Measurements from ENCODE around the gene CENPQ. TPM values are rescaled to one million over a fixed set of nuclear protein-coding genes. Genes with fewer than 3 reads are reported as not detected.

CENPQ gene, protein sequence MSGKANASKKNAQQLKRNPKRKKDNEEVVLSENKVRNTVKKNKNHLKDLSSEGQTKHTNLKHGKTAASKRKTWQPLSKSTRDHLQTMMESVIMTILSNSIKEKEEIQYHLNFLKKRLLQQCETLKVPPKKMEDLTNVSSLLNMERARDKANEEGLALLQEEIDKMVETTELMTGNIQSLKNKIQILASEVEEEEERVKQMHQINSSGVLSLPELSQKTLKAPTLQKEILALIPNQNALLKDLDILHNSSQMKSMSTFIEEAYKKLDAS
- total RNA-seq: 3.8 TPM
- long read RNA-seq, partial matches to known transcripts: 0 of 5 reads
- long read RNA-seq, other reads (novel, unspliced or antisense): 2 of 5 reads

DNA sequence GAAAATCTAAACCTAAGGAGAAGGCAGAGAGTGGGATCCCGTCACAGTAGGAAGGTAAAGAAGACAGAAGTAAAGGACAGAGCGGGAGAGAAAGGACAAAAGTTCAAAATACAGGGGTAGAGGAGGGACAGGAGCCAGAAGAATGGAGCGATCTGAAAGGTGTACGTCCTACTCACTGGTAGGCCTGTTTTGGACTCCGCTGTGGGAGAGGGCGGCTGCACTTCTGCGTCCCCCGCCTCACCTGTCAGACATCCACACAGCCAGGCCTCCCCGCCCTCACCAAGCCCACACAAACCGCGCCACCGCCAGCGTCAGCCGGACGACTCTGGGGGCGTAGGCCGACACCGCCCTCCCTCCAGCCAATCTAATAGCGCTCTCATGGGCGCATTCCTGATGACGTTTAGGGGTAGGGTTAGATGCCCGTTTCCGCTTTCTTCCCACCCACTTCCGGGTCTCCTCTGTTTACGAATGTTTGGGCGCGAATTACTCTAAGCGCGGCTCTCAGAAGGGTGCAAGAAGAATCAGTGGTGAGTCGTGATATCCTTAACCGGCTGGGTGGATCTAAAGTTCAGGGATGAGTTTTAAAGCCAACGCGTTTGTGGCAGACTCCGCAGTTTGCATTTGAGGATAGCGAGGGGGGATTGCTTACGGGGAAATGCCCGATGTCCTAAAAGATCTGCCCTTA is at the start of gene CENPQ, which contains the start of gene MMUT:
Gene CENPQ (plus strand): TSS at position 444 of the 685 bp plus-strand sequence. CDS start 6,807 bp downstream, outside the sequence.
Gene MMUT (minus strand): TSS at position 327 of the 685 bp plus-strand sequence. CDS start 3,787 bp downstream, outside the sequence.
- peak within 1 kb of the TSS; percentile 93 for H3K27ac ChIP-seq
- no peaks in the 10 kb centered on the region for H3K9me3 ChIP-seq
- intact Hi-C loops (cut with DNase I): no loop called here
- H3K4me1 ChIP-seq: peaks cover 19% of the 10 kb centered on the region
- peak within 1 kb of the TSS; percentile 88 for H3K4me3 ChIP-seq
- ATAC-seq (peak; percentile 100), DNase-seq (peak; percentile 95)
- peaks cover 12% of the 10 kb centered on the region for H3K36me3 ChIP-seq
- TF ChIP-seq, protein P1, sequence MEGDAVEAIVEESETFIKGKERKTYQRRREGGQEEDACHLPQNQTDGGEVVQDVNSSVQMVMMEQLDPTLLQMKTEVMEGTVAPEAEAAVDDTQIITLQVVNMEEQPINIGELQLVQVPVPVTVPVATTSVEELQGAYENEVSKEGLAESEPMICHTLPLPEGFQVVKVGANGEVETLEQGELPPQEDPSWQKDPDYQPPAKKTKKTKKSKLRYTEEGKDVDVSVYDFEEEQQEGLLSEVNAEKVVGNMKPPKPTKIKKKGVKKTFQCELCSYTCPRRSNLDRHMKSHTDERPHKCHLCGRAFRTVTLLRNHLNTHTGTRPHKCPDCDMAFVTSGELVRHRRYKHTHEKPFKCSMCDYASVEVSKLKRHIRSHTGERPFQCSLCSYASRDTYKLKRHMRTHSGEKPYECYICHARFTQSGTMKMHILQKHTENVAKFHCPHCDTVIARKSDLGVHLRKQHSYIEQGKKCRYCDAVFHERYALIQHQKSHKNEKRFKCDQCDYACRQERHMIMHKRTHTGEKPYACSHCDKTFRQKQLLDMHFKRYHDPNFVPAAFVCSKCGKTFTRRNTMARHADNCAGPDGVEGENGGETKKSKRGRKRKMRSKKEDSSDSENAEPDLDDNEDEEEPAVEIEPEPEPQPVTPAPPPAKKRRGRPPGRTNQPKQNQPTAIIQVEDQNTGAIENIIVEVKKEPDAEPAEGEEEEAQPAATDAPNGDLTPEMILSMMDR (IDR thresholded peaks at IDR 0.05): no peak
- H3K27me3 ChIP-seq: no peaks in the 10 kb centered on the region

DNA sequence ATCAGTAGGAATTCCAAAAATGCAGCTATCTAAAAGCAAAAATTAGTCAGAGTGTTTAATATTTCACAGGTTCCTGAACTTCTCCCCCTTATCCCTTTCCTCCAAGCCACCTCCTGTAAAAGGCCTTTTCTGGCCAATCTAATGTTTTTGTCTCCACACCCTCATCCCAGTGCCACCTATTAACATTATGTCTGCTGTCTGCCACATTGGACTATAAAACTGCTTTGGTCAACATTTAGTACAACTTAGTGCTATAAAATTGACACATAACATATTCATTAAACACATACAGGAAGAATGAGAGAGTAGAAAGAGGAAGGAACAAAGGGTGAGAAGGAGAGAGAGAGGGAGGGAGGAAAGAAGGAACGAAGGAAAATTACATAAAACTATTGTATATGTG is 47.8 kb upstream of the CENPQ start:
- intact Hi-C loops (cut with DNase I): no loop called here
- TF ChIP-seq, protein P1 (IDR thresholded peaks at IDR 0.05): no peak
- Histone ChIP-seq H3K9me3 (no peaks in the 10 kb centered on the region), H3K36me3 (no peaks in the 10 kb centered on the region), H3K4me1 (no peaks in the 10 kb centered on the region), H3K27ac (no peak overlapping the region), H3K27me3 (no peaks in the 10 kb centered on the region), H3K4me3 (no peak overlapping the region)
- ATAC-seq (no peak), DNase-seq (no peak)

DNA sequence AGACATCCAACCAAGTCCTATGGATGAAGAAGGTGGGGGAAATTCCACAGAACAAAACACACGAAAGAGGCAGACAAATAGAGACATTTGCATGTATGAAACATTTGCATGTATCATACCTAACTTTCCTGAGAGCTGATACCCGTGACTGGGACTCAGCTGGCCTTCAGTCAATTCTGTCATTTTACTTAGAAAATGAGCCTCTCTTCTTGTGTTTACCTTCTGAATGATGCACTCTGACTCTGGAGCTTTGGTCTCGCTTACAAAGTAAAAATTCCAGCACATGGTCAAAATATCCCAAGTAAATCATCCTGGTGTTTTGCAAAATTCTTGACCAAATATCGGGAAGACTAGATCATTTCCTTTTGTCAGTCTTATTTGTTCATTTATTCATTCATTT is 47.0 kb upstream of the CENPQ start:
- intact Hi-C loops (cut with DNase I): no loop called here
- ATAC-seq (no peak), DNase-seq (no peak)
- no peaks in the 10 kb centered on the region for H3K9me3 ChIP-seq
- H3K4me3 ChIP-seq: no peak overlapping the region
- H3K27ac ChIP-seq: no peak overlapping the region
- H3K27me3 ChIP-seq: no peaks in the 10 kb centered on the region
- TF ChIP-seq, protein P1 (IDR thresholded peaks at IDR 0.05): no peak
- H3K36me3 ChIP-seq: no peaks in the 10 kb centered on the region
- H3K4me1 ChIP-seq: no peaks in the 10 kb centered on the region

DNA sequence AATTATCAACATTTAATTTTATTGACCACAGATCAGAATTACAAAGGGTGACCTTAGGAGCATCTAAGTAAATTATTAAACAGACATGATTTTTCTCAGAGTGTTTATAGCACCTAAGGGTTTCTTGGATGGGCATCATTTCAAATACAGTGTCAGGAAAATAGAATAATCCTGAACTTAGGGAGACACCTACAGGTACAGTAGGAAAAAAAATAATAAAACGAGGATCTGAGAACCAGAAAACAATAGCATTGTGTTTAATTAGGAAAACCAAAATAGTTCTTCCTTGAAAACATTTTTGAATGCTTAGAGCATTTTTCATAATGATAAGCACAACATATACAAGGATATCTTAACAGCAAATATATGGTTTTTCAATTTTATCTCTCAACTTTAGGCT is 39.4 kb upstream of the CENPQ start:
- H3K9me3 ChIP-seq: no peaks in the 10 kb centered on the region
- no peak overlapping the region for H3K4me3 ChIP-seq
- H3K27ac ChIP-seq: no peak overlapping the region
- no peaks in the 10 kb centered on the region for H3K4me1 ChIP-seq
- TF ChIP-seq, protein P1 (IDR thresholded peaks at IDR 0.05): no peak
- ATAC-seq (no peak), DNase-seq (no peak)
- no peaks in the 10 kb centered on the region for H3K27me3 ChIP-seq
- intact Hi-C loops (cut with DNase I): no loop called here
- no peaks in the 10 kb centered on the region for H3K36me3 ChIP-seq

DNA sequence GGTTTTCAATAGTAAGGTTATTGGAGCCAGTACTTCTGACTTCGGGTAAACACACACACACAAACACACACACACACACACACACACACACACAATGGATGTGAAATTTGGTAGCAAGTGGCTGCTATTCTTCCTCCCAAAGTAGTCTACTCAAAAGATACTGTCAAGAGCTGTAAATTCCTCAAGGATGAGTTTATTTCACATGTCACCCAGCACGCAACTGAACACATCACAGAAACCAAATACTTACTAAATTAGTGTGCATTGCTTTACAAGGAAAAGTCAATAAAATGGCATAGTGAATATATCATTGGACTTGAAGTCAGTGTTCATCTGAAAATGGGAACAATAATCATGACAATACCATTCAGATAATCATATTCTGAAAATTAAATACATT is 33.0 kb upstream of the CENPQ start:
- DNase-seq (no peak), ATAC-seq (no peak)
- Histone ChIP-seq H3K27me3 (no peaks in the 10 kb centered on the region), H3K4me1 (no peaks in the 10 kb centered on the region), H3K4me3 (no peak overlapping the region), H3K9me3 (no peaks in the 10 kb centered on the region), H3K27ac (no peak overlapping the region), H3K36me3 (peaks cover 48% of the 10 kb centered on the region)
- TF ChIP-seq, protein P1 (IDR thresholded peaks at IDR 0.05): no peak
- intact Hi-C loops (cut with DNase I): no loop called here
